ENCODE results near the gene GLIS1.

The GLIS1 gene

DNA sequence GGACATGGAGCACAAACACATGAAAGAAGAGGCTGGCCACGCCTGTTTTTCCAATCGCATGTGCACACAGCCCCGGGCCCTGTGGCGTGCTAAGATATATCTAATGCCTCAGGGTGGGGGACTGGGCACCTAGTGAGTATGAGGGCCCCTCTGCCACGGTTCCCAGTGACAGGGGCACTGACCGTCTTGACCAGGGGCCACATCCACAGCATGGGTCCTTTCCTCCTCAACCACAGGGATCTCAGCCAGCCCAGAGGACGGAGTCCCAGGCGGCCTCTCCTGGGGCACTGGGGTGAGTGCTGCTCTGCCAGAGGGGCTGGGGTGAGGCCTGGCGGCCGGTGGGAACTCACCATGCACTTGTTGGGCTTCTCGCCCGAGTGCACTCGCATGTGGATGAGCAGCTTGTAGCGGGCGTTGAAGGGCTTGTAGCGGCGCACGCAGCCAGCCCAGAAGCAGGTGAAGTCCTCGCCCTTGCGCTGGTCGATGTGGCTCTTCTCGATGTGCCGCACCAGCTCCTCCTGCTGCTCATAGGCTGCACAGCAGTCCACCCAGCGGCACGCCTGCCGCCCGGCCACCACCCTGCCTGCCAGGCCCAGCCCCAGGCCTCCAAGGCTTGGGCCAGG, 145.1 kb downstream of the GLIS1 start:
- DNase-seq (ENCODE audit: low read depth): no peak

DNA sequence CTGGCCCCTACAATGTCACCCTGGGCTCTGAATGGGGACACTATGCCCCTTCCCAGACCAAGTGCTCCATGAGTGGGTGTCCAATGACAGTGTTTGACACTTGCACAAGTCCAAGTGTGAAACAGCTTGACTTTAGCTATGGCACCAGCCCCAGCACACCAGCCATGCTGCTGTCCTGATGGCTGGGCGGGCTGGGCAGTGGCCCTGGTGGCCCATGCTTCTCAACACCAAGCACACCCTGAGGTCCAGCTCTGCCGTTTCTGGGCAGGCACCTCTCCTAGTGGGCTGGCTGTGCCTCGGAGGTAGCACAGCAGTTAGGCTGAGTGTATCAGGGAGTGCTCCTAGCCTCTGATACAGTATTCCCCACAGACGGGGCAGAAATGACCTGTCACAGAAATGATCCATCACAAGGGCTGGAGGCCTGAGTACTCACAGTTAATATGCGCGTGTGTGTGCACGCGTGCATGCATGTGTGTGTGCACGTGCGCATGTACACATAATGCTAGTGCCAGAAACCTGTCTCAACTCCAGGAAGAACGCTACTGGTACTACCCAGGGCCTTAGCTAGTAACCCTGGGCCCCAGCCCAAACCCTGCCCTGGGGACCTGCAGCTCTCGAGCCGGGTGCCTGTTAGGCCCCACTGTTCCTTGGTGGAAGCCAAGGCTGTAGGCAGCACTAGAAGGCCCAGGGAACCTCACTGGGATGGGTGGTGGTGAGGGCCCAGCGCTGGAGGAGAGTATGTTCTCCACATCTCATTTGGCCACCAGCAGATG, 145.8 kb downstream of the GLIS1 start:
- DNase-seq (ENCODE audit: low read depth): no peak

DNA sequence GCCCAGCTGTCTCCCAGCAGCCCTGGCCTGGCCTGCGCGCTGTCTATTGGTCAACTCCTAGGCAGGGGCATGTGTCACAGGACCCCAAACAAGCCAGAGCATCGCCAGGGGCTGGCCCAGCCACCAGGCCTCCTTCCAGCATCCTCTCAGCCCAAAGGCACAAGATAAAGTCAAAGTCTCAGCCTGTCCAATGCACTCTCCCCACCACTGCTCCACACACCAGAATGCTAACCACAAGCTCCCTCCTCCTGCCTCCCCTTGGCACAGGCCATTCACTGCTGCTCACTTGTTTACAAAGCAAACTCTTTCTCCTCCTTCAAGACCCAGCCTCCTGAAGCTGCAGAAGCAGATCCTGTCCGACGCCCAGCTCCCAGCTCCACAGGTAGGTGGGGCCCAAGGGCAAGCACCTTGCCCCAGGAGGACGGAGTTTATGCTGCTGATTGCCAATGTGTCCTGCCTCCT, 146.4 kb downstream of the GLIS1 start:
- no peak for DNase-seq (ENCODE audit: low read depth)

DNA sequence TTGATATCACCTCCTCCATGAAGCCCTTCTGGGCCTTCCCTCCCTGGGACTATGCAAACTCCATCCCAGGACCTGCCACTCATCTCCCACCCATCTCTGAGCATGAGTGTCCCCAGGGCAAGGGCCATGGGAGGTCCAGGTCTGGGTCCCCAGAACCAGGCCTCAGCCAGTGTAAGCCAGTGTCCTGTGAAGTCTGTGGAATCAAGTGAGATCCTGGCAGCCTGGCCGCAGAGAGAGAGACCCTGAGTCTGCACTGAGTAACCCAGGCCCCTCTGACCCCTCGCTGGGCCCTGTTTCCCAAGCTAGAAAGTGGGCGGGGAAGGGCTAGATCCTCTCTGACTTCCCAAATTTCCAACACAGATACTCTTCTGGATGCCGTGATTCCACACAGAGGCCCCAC, 147.0 kb downstream of the GLIS1 start:
- no peak for DNase-seq (ENCODE audit: low read depth)

DNA sequence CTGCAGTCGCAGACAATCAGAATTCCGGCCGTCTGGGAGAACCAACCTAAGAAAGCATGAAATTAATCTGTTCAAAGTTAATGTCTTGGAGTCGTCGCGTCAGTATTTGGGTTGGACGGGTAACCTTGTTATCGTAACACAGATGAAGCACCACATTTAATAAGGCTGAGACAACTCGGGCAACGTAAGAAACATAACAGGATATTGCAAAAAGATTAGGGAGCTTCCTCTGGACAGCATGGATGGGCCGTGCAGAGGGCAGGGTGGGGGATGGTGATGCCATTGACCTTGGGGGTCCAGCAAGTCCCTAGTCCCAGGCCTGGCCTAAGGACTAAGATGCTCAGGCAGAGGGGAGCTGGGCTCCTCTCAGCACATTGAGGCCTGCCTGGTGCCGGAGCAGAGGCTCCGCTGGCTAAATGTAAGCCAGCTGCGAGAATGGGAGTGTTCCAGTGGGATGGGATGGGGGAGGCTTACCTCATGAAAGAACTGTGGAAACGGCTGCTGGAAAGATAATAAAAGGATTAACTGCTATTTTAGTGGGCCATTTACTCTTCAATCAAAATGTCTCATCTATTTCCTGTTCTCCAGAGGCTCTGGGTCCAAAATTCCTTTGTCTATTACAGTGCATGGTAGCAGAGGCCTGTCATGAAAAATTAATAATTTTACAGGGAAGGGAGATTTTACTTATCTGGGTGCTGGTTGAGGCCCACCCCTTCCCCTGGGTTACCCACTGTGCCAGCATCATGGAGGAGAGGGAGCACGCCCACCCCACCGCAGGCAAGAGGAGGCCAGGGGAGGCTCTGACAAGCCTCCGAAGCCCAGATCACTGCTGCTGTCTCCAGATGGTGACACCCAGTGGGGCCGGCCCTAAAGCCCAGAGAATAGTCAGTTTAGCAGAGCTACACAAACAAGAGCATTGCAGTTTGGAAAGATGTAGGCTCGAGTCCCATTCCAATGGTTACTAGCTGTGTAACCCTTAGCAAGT, 148.1 kb downstream of the GLIS1 start:
- no peak for DNase-seq (ENCODE audit: low read depth)

DNA sequence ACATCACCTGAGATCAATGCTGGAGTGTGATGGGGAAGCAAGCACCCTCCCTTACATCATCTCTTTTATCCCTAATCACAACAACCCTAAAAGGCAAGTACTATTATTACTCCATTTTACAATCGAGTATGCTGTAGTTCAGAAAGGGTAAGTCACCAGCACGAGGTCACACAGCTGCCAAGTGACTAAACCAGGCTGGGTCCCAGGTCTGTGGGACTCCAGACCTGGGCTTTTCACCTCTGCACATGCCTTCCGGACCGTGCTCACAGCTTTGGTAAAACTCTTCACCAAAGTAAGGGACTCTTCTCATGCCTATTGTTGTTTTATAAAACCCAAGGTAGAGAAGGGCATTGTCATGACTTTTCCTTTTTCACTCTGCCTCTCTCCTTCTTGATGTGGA, 148.9 kb downstream of the GLIS1 start:
- DNase-seq (ENCODE audit: low read depth): no peak

DNA sequence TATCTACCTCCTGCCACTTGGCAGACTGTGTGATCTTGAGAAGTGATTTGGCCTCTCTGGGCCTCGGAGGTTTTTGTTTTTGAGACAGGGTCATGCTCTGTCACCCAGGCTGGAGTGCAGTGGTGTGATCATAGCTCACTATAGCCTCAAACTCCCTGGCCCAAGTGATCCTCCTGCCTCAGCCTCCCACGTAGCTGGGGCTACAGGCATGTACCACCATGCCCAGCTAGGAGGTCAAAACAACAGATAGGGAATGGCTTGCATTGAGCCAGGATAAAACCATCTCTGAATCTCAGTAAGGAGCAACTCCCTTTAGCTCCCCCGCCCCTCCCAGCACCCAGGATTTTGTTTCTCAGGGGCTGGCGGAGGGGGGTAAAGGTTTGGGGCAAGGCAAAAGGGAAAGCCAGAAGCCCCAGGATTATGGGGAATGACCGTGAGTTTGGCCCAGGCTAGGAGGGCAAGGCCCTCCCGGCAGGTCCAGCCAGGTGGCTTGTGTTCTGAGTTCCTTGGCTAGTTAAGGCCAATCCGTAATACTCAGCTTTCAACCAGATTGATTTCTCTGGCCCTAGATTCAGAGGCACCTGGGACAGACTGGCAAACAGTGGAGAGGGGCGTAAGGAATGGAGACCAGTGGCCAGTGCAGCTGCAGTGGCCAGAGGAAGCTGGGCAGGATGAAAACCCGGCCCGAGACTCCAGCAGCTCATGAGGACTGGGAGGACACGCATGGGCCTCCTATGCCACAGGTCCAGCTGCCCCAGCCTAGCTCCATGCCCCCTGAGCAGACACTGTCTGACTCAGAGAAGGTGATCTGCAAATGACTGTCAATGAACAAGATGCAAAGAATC, 149.7 kb downstream of the GLIS1 start:
- no peak for DNase-seq (ENCODE audit: low read depth)

DNA sequence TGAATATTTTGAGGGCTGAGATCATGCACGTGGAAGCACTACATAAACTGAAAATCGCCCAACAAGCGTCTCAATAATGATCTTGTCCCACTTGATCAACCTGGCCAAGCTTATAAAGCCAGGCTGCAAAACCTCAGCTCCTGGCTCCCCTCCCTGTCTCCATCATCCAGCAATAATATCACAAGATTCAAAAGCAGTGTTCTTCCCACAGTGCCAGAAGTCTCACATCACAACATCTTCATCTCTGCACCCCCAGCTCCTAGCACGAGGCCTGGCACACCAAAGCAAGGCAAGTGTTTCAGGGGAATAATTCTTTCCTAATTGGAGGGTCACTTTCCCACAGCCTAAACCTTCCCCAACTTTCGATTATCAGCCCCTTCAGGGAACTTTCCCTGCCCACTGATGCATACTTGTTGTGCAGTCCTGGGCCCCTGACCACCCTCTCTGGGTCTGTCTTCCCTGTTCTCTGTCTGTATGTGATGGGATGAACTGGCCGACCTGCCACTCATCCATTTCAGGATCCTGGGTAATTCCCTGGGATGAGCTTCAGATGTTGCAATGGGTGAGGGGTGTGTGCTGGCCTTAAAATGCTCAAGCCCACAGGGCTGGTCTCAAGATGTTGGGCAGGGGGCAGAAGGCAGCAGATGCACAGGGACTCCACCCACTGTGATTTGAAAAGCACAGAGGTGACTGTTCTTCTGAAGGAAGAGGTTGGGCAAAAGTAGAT, 150.7 kb downstream of the GLIS1 start:
- DNase-seq (ENCODE audit: low read depth): no peak

DNA sequence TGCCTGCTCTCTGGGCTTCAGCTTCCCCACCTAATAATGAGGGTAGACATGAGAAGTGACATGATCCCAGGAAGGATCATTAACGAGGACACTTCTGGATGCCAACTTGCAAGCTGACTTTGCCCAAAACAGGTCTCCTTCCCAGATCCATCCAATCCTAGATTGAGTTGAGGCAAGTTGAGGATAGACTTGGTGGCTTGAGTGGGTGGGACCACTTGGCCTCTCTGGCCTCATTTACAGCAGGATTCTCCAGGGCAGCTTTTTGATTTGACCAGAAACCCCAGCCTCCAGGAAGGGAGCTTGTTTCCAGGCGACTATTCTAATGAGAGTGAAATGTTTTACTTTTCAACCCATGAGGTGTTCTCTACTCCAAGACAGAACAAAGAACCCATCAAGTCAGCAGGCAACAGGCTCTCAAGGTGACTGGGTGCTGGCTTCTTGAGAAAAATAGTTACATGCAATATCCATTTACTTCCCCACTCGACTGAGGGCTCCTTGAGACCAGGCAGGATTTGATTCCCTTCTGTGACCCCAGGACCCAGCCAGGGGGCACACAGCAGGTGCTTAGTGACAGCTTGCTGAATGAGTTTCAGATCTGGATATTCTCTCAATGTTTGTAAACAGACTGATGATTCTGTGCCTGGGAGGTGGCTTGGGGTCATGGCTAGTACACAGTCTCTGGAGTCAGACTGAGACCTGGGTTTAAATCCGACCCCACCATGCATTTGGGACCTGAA, 151.5 kb downstream of the GLIS1 start:
- no peak for DNase-seq (ENCODE audit: low read depth)

DNA sequence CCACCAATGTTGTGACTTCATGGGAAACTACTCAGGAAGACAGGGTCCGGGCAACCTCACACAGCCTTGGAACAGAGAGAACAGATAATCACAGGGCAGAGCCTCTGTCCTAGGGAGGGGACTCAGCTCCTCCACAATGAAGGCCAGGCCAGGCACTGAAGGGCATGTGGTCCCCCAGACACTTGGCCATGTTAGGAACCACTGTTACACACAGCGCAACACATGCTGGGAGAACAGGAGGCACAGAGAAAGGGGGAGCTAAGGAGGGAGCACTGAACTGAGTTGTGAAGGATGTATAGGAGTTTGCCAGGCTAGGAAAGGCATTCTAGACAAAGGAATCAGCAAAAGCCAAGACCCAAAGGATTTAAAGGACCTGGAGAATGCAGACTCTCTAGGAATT, 152.2 kb downstream of the GLIS1 start:
- no peak for DNase-seq (ENCODE audit: low read depth)

DNA sequence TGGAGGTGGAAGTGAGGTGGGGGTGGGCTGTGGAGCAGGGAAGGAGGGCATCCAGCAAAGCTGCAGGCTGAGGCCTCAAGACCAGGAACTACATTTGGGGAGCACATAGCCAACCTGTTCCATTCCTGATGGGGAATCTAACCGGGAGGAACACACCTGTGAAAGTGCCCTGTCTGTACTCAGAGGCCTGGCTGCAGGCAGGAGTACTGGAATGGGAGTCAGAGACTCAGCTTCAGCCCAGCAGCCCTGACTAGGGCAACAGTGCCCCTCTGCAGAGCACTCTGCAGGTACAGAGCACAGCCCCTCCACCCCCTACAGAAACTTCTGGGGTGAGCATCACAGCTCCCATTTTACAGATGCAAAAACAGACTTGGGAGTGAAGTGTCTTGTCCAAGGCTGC, 153.4 kb downstream of the GLIS1 start:
- DNase-seq (ENCODE audit: low read depth): no peak

DNA sequence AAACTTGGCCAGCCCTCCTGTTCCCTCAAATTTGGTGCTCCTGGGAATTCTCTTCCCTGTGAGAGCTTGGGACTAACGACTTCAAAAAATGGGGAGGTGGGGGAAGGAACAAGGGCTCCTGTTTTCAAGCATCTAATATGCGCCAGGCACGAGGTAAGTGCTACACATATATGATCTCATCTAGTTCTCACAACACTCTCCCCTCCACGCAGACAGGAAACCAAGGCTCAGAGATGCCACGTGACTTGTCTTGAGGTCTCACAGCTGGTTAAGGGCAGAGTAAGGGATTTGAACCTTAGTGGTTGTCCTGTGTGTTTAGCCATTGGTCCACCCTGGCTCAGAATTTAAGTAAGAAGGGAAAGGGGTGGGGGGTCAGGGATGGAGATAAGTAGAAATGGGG, 153.8 kb downstream of the GLIS1 start:
- DNase-seq (ENCODE audit: low read depth): no peak

DNA sequence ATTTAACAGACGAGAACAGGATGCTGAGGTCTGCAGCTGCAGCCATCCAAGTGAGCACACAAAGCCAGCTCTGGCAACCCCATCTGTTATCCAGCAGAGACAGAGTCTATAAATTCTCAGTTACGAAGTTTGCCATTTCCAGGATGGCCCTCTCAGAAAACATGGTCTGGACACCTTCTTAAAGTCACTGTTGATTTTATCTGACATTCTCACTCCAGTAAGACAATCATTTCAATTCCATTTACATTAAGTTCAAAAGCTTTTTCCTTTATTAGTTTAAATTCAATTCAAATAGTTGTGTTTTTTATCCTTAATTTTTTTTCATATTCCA, 154.2 kb downstream of the GLIS1 start:
- DNase-seq (ENCODE audit: low read depth): no peak

DNA sequence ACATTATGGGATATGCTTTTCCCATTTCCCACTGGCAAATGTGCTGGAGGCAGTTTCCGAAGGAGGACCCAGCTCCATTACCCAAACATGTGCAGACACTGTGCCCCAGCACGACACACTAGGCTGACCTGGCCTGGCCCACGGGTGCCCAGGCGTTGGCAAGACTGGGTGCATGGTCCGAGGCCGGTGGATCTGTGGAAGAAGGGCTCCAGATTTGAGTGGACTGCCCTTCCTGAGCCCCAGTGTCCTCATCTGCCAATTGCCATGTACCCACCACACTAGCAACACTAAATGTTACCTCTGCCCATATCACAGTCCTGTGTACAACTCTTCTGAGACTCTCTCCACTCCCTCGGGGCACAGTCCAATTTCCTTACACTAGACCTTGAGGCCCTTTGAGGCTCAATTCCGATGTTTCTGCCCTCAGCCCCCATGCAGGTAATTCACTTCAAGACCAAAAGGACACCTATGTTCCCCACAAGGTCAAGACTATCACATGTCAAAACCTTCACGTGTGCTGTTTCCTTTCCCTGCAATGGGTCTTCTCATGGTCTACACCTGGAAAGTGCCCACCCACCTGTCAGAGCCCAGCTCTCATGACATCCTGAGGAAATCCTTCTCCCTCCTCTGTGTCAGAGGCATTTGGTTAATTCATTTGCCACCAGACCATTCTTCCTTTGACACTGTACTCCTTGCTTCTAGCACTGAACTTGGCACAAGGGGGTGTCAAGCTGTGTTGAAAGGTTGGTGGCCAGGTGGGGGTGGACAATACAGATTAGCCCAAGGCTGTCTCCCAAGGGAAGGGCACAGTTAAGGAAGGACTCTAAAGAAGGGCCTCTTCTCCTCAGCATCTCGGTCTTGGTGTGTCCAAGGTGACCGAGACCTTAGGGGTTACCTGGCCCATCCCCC, 154.8 kb downstream of the GLIS1 start:
- DNase-seq (ENCODE audit: low read depth): no peak

DNA sequence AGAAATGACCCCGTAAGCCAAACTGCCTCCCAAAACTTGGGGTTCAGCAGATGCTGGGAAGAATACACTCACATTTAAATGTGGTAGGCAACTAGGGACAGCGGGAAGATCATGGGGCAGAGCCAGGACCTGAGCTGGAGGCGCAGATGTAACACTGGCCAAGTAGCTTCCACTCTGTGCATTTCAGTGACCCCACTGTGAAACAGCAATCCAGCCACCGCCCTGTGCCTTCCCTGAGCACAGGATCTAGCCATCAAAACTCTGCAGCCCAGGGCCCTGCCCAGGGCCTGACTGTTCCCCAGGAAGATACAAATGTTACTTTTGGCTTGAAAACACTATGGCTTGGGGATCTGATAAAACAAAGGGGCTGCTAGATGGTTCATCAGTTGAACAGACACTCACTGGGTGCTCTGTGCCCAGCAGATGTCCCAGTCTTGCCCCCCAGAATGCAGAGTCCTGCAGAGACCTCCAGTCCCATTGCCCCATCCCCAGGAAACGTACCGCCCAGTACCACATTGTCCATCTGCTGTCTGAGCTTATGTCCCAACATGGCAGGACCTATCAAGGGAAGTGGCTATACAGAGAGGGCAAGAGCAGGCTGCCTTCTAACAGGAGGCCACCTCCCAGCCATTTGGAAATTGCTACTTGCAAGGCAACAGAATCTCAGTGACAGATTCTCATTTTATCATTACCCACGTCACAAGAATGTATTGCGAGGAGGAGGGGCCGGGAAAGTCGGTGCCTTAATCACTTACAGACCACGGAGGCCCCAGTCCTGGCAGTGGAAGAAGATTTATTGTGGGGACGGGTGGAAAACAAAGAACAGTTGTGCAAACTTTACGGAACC, 155.7 kb downstream of the GLIS1 start:
- DNase-seq (ENCODE audit: low read depth): peak; percentile 48

DNA sequence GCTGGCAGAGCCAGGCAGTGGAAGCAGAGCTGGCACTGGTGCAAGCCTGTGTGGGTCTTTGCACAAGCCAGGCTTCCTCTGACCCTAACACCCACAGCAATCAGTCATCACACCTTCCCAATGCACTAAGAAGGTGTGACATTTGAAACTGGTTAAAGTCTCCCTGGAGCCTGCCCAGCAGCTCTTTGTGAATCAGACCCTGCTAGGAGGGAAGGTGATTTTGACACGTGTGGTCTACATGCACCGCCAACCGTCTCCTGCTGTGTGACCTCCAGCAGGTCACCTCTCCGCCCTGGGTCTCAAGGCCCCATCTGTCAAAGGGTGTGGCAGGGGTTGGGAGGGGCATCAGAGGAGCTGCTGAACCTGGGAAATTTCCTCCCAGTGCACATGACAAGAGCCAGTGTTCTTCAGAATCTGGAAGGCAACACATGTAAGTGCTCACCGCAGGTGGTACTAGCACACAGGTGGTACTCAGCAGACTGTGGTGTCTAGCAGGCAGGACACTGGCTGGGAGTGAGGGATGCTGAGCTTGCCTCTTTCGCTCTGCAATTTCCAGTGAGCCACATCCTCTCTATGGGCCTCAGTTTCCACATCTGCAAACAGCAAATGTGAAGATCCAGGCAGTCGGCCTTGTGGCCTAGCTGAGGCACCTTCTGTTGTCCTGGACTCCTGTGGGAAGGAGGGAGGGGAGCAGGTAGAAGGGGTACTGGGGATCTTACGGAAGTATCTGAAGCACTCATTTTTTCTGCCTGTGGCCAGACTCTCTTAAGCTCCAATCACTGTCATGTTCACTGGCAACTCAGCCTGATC, 156.5 kb downstream of the GLIS1 start:
- DNase-seq (ENCODE audit: low read depth): no peak

DNA sequence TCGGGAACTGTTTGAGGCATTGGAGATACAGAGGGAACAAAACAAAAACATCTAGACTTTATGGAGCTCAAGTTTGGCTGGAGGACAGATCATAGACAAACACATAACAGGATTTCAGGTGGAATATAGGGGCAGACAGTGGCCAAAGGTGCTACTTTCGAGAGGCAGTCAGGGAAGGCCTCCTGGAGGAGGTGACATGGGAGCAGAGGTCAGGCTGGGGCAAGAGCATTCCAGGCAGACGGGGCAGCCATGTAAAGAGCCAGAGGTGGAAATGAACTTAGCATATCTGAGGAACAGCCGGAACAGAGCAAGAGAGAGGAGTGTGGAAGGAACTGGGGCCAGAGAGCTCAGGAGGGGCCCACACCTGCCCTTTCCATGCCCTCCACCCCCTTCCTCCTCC, 157.5 kb downstream of the GLIS1 start:
- DNase-seq (ENCODE audit: low read depth): no peak

Measured in fibroblast of the conjunctiva (primary cell).